DND-41 (cell line): ENCODE measurements around the gene FRMPD4.

Experiments
- ATAC-seq: fragments of 200-7000 bp; cut with Tn5 transposase; 3 replicates; pipeline ENCODE4 v1.9.1; 2021; ENCODE audit warnings: low read depth; ENCODE audit not compliant: insufficient read depth
- DNase-seq: peaks from one replicate; pipeline ENCODE4 v3.0.0-alpha.2; 2020
- H2AFZ ChIP-seq: 2 replicates; pipeline ENCODE4 v1.6.0; 2012; ENCODE audit warnings: low read depth, low read length
- H3K27ac ChIP-seq: 2 replicates; pipeline ENCODE4 v1.5.1; 2012; ENCODE audit warnings: low read length, inconsistent platforms
- H3K27me3 ChIP-seq: fragments of 200-600 bp; sonication (generic); 2 replicates; pipeline ENCODE4 v1.6.0; 2012; ENCODE audit warnings: low read length, mild to moderate bottlenecking, inconsistent platforms; ENCODE audit not compliant: insufficient read depth, poor library complexity
- H3K36me3 ChIP-seq: 2 replicates; pipeline ENCODE4 v1.5.1; 2012; ENCODE audit warnings: low read length, inconsistent platforms; ENCODE audit not compliant: insufficient read depth
- H3K4me1 ChIP-seq: 2 replicates; pipeline ENCODE4 v1.5.1; 2012; ENCODE audit warnings: mild to moderate bottlenecking, low read length; ENCODE audit not compliant: insufficient read depth
- H3K4me2 ChIP-seq: 2 replicates; pipeline ENCODE4 v1.6.0; 2012; ENCODE audit warnings: mild to moderate bottlenecking, moderate library complexity, low read length, inconsistent platforms; ENCODE audit not compliant: insufficient read depth
- H3K4me3 ChIP-seq, 2 experiments: fragments of 200-600 bp in 1 of 2; shearing (Covaris generic) in 1 of 2; 2 replicates each; pipeline ENCODE4 v1.5.1; 2012 to 2016; ENCODE audit warnings: inconsistent platforms in 2 of 2, low read length in 2 of 2, mild to moderate bottlenecking in 2 of 2, low read depth in 1 of 2, moderate library complexity in 1 of 2
- H3K79me2 ChIP-seq: 2 replicates; pipeline ENCODE4 v1.6.0; 2012; ENCODE audit warnings: low read length, inconsistent platforms; ENCODE audit not compliant: insufficient read depth
- H3K9ac ChIP-seq: 2 replicates; pipeline ENCODE4 v1.6.0; 2012; ENCODE audit warnings: low read depth, mild to moderate bottlenecking, inconsistent platforms, low read length, moderate library complexity
- H3K9me3 ChIP-seq: 2 replicates; pipeline ENCODE4 v1.5.1; 2012; ENCODE audit warnings: low read length, moderate library complexity, mild to moderate bottlenecking, inconsistent platforms; ENCODE audit not compliant: insufficient read depth, severe bottlenecking
- H4K20me1 ChIP-seq: 2 replicates; pipeline ENCODE4 v1.6.0; 2012; ENCODE audit warnings: low read length; ENCODE audit not compliant: insufficient read depth
- CTCF ChIP-seq: IDR thresholded peaks from 2 replicates; pipeline ENCODE4 v1.5.1; 2012; ENCODE audit warnings: borderline replicate concordance, low read length, moderate library complexity, mild to moderate bottlenecking; ENCODE audit not compliant: poor library complexity, severe bottlenecking; ENCODE audit errors: extremely low read depth
- EZH2 ChIP-seq: IDR thresholded peaks from 3 replicates; pipeline ENCODE4 v1.6.1; 2012; ENCODE audit warnings: borderline replicate concordance, low read depth, mild to moderate bottlenecking, moderate library complexity, low read length, inconsistent platforms; ENCODE audit not compliant: severe bottlenecking

Gene FRMPD4

GRCh38 chrX:12488220-12488619, 349.9 kb downstream of the FRMPD4 start:
- H3K27me3 ChIP-seq, result no peaks in the 10 kb centered on the region
- no peak for DNase-seq
- H3K79me2 ChIP-seq, result no peaks in the 10 kb centered on the region
- H3K4me1 ChIP-seq, result no peaks in the 10 kb centered on the region
- TF ChIP-seq EZH2 (no peak), CTCF (no peak)
- H3K4me2 ChIP-seq, result no peak overlapping the region
- no peak overlapping the region for H2AFZ ChIP-seq
- no peaks in the 10 kb centered on the region for H3K9me3 ChIP-seq
- no peak overlapping the region for H3K27ac ChIP-seq
- no peaks in the 10 kb centered on the region for H3K36me3 ChIP-seq
- no peak overlapping the region for H3K4me3 ChIP-seq
- H3K9ac ChIP-seq, result no peak overlapping the region
- ATAC-seq, result no peak
- no peaks in the 10 kb centered on the region for H4K20me1 ChIP-seq

GRCh38 chrX:12488771-12489170, 350.5 kb downstream of the FRMPD4 start:
- H3K4me1 ChIP-seq, result no peaks in the 10 kb centered on the region
- no peaks in the 10 kb centered on the region for H4K20me1 ChIP-seq
- H3K9me3 ChIP-seq, result no peaks in the 10 kb centered on the region
- H3K79me2 ChIP-seq, result no peaks in the 10 kb centered on the region
- no peak overlapping the region for H3K27ac ChIP-seq
- H3K27me3 ChIP-seq, result no peaks in the 10 kb centered on the region
- no peak overlapping the region for H3K9ac ChIP-seq
- H3K4me2 ChIP-seq, result no peak overlapping the region
- H3K36me3 ChIP-seq, result no peaks in the 10 kb centered on the region
- no peak overlapping the region for H2AFZ ChIP-seq
- H3K4me3 ChIP-seq, result no peak overlapping the region
- DNase-seq (no peak), ATAC-seq (no peak)
- TF ChIP-seq EZH2 (no peak), CTCF (no peak)

DNA sequence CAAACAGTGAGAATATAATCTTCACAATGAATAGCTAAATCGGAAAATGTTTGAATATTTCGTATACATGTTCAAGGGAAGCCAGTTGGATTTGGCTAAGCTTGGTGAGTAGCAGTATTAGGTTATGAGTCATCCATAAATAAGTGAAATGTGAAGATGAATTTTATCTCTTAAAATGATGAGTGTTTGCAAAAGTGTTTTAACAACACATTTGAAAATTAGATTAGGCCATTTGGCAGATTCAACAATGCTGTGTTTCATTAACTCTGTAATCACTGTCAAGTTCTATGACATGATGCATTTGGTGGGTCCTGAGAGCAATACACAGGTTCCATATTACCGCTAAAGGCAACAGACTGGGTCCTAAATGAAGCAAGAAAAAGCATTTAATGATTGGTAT, 351.1 kb downstream of the FRMPD4 start:
- Histone ChIP-seq H3K36me3 (no peaks in the 10 kb centered on the region), H3K27ac (no peak overlapping the region), H3K9ac (no peak overlapping the region), H3K4me1 (no peaks in the 10 kb centered on the region), H4K20me1 (no peaks in the 10 kb centered on the region), H3K9me3 (no peaks in the 10 kb centered on the region), H3K27me3 (no peaks in the 10 kb centered on the region), H2AFZ (no peak overlapping the region), H3K4me2 (no peak overlapping the region), H3K4me3 (no peak overlapping the region), H3K79me2 (no peaks in the 10 kb centered on the region)
- no peak for TF ChIP-seq CTCF
- no peak for TF ChIP-seq EZH2
- ATAC-seq (no peak), DNase-seq (no peak)

GRCh38 chrX:12494400-12495138, 356.3 kb downstream of the FRMPD4 start:
- H3K4me1 ChIP-seq, result no peaks in the 10 kb centered on the region
- DNase-seq (no peak), ATAC-seq (no peak)
- no peak overlapping the region for H2AFZ ChIP-seq
- H3K79me2 ChIP-seq, result no peaks in the 10 kb centered on the region
- H3K4me3 ChIP-seq, result no peak overlapping the region
- H3K27ac ChIP-seq, result no peak overlapping the region
- H3K9ac ChIP-seq, result no peak overlapping the region
- no peaks in the 10 kb centered on the region for H3K9me3 ChIP-seq
- TF ChIP-seq CTCF (no peak), EZH2 (no peak)
- no peak overlapping the region for H3K4me2 ChIP-seq
- no peaks in the 10 kb centered on the region for H4K20me1 ChIP-seq
- H3K27me3 ChIP-seq, result no peaks in the 10 kb centered on the region
- H3K36me3 ChIP-seq, result no peaks in the 10 kb centered on the region
